K562 (cell line): Measurements from ENCODE around the gene LRPAP1. TPM values are rescaled to one million over a fixed set of nuclear protein-coding genes. Genes with fewer than 3 reads are reported as not detected.

Experiments used
- CTCFL ChIP-seq: IDR thresholded peaks from 2 replicates; pipeline ENCODE4 v1.6.1; 2011; ENCODE audit warnings: borderline replicate concordance, low read depth, mild to moderate bottlenecking, moderate library complexity, low read length; ENCODE audit not compliant: insufficient read depth, poor library complexity, severe bottlenecking
- FOXA3 ChIP-seq, 2 experiments: fragments of 450-650 bp in 1 of 2; sonication (generic) in 1 of 2; formaldehyde crosslinking; IDR thresholded peaks in 1 of 2; conservative IDR thresholded peaks in 1 of 2; 2 replicates each; pipeline versions ENCODE4 v1.4.0 to v1.8.0; 2020 to 2022; ENCODE audit warnings: mild to moderate bottlenecking in 2 of 2, missing genetic modification reagents in 1 of 2
- FOXP4 ChIP-seq: sonication (generic); formaldehyde crosslinking; IDR thresholded peaks from 2 replicates; pipeline ENCODE4 v1.8.0; 2022; ENCODE audit warnings: mild to moderate bottlenecking, missing genetic modification reagents, borderline replicate concordance
- MCM7 ChIP-seq, 2 experiments: fragments of 450-650 bp; IDR thresholded peaks; 2 replicates each; pipeline ENCODE4 v1.6.1; 2016 to 2018
- PURB ChIP-seq: sonication (generic); formaldehyde crosslinking; IDR thresholded peaks from 2 replicates; pipeline ENCODE4 v1.9.0; 2021; ENCODE audit warnings: low read depth, mild to moderate bottlenecking, missing genetic modification reagents
- SP1 ChIP-seq: sonication (generic); formaldehyde crosslinking; IDR thresholded peaks from 2 replicates; pipeline ENCODE4 v1.8.1; 2022; ENCODE audit warnings: mild to moderate bottlenecking, missing genetic modification reagents
- SRSF3 ChIP-seq: fragments of 200-400 bp; formaldehyde crosslinking; IDR thresholded peaks from 2 replicates; pipeline ENCODE4 v1.6.1; 2016; ENCODE audit warnings: mild to moderate bottlenecking, low read length, moderate library complexity; ENCODE audit not compliant: insufficient read depth
- VEZF1 ChIP-seq: fragments of 200-800 bp; sonication (Bioruptor generic); IDR thresholded peaks from 2 replicates; pipeline ENCODE4 v1.6.1; 2017; ENCODE audit warnings: missing genetic modification characterization, missing compliant biosample characterization
- ZC3H11A ChIP-seq: IDR thresholded peaks from 2 replicates; pipeline ENCODE4 v1.6.1; 2012; ENCODE audit warnings: low read depth, low read length, improper control_type of control experiment
- ZNF384 ChIP-seq: IDR thresholded peaks from 2 replicates; pipeline ENCODE4 v1.6.1; 2012; ENCODE audit warnings: low read depth, low read length, improper control_type of control experiment
- ZNF780A ChIP-seq: fragments of 250-450 bp; sonication (Bioruptor Pico); IDR thresholded peaks from 2 replicates; pipeline ENCODE4 v1.5.0; 2021; ENCODE audit warnings: mild to moderate bottlenecking
- polyA plus RNA-seq, 8 experiments: library from polyadenylated mRNA; depleted of rRNA in 4 of 8; stranded (reverse) in 5 of 8; unstranded in 3 of 8; fragments of >200 nt; fragmentation: Nextera tagmentation in 2 of 8; fragmentation: Illumina TruSeq in 1 of 8; extraction: Ambion mirVana in 2 of 8; extraction: Trizol in 1 of 8; gene quantifications; 2 replicates each; pipeline versions ENCODE4 v1.2.1 to v1.2.3, GENCODE V29; 2011 to 2014; ENCODE audit warnings: inconsistent platforms in 1 of 8, missing spikeins in 1 of 8
- total RNA-seq, 7 experiments: library from RNA; depleted of rRNA in 6 of 7; stranded (reverse); fragments of >200 nt in 6 of 7; fragmentation: Illumina TruSeq in 2 of 7; extraction: Trizol in 2 of 7; gene quantifications; 2 replicates each; pipeline versions ENCODE4 v1.2.1 to v1.2.3, GENCODE V29; 2011 to 2021; ENCODE audit warnings: low replicate concordance in 1 of 7
- TF ChIP-seq, protein P1 (sequence below): sonication (generic); formaldehyde crosslinking; IDR thresholded peaks from 2 replicates; pipeline ENCODE4 v1.8.0; 2022; ENCODE audit warnings: mild to moderate bottlenecking, missing genetic modification reagents
- TF ChIP-seq, protein P2 (sequence below): sonication (generic); formaldehyde crosslinking; IDR thresholded peaks from 2 replicates; pipeline ENCODE4 v1.5.0; 2020; ENCODE audit warnings: missing genetic modification reagents
- TF ChIP-seq, protein P3 (sequence below), 3 experiments: IDR thresholded peaks in 2 of 3; conservative IDR thresholded peaks in 1 of 3; 2 replicates each; pipeline ENCODE4 v1.5.1; 2011 to 2012; ENCODE audit warnings: low read length in 3 of 3, mild to moderate bottlenecking in 3 of 3, control low read depth in 2 of 3, improper control_type of control experiment in 1 of 3, inconsistent platforms in 1 of 3, low read depth in 1 of 3, mixed read lengths in 1 of 3, moderate library complexity in 1 of 3; ENCODE audit not compliant: insufficient read depth in 2 of 3

Gene LRPAP1
- total and polyA plus RNA-seq, 9 of the 15 experiments (the other 6 are each of a cell fraction or from before 2014, with no cell fraction given) = 1.1 to 75.5 (median 41.8) TPM

DNA sequence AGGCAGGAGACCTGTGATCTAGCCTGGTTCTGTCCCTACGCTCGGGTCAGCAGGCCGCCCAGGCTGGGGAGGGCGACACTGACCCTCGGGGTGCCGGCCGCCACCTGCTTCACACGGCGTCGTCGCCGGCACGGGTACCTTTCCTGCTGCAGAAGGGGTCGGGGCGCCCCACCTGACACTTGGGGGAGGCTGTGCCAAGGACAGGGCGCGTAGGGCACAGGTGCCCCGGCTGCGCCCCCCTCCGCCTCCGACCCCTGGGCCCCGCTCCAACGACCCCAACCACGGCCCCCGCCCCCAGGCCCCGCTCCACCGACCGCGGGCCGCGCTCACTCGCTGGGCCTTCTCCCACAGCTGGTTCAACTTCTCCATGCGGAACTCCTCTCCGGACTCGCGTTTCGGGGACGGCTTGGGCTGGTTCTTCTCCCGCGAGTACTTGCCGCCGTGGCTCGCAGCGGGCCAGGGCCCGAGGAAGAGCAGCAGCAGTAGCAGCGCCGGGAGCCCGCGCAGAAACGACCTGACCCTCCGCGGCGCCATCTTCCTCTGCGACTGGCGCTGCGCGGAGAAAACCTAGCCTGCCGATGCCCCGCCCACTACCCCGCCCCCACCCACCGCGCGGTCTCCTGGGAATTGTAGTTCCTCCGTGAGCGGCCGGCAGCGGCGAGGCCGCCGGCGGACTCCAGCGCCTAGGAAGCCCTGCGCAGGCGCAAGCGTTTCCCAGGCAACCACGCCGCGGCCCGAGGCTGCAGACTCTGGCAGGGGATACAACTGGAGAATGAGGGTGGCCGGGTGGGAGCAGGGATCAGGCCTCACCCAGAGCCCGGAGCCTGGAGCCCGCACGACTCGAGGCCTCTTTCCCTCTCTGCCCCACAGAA, at the start of gene LRPAP1 (continued):
- TF ChIP-seq, protein P1, sequence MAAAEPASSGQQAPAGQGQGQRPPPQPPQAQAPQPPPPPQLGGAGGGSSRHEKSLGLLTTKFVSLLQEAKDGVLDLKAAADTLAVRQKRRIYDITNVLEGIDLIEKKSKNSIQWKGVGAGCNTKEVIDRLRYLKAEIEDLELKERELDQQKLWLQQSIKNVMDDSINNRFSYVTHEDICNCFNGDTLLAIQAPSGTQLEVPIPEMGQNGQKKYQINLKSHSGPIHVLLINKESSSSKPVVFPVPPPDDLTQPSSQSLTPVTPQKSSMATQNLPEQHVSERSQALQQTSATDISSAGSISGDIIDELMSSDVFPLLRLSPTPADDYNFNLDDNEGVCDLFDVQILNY (CRISPR knock-in tag) = no peak
- peak; percentile 59; the same call in 1 of the 2 replicates for TF ChIP-seq VEZF1
- no peak for TF ChIP-seq ZC3H11A
- TF ChIP-seq ZNF384 = no peak
- no peak for TF ChIP-seq CTCFL
- TF ChIP-seq SRSF3 = no peak
- TF ChIP-seq, protein P2, sequence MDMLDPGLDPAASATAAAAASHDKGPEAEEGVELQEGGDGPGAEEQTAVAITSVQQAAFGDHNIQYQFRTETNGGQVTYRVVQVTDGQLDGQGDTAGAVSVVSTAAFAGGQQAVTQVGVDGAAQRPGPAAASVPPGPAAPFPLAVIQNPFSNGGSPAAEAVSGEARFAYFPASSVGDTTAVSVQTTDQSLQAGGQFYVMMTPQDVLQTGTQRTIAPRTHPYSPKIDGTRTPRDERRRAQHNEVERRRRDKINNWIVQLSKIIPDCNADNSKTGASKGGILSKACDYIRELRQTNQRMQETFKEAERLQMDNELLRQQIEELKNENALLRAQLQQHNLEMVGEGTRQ (CRISPR knock-in tag) = no peak
- no peak for TF ChIP-seq FOXA3 (CRISPR knock-in tag; conservative IDR thresholded peaks at IDR 0.05 in 1 of 2, IDR thresholded peaks at IDR 0.05 in 1 of 2)
- TF ChIP-seq SP1 = peak; percentile 77
- no peak for TF ChIP-seq ZNF780A
- TF ChIP-seq MCM7 (IDR thresholded peaks at IDR 0.05) = no peak
- no peak for TF ChIP-seq FOXP4
- TF ChIP-seq PURB (CRISPR knock-in tag) = no peak
- TF ChIP-seq, protein P3, sequence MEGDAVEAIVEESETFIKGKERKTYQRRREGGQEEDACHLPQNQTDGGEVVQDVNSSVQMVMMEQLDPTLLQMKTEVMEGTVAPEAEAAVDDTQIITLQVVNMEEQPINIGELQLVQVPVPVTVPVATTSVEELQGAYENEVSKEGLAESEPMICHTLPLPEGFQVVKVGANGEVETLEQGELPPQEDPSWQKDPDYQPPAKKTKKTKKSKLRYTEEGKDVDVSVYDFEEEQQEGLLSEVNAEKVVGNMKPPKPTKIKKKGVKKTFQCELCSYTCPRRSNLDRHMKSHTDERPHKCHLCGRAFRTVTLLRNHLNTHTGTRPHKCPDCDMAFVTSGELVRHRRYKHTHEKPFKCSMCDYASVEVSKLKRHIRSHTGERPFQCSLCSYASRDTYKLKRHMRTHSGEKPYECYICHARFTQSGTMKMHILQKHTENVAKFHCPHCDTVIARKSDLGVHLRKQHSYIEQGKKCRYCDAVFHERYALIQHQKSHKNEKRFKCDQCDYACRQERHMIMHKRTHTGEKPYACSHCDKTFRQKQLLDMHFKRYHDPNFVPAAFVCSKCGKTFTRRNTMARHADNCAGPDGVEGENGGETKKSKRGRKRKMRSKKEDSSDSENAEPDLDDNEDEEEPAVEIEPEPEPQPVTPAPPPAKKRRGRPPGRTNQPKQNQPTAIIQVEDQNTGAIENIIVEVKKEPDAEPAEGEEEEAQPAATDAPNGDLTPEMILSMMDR (IDR thresholded peaks at IDR 0.05 in 2 of 3, conservative IDR thresholded peaks at IDR 0.05 in 1 of 3; ENCODE audit: insufficient read depth in 2 of 3, low read depth in 1 of 3, low read length in 3 of 3) = no peak
